GM12801 (cell line): ENCODE results near the gene ENKUR.

ENCODE experiments used
- TF ChIP-seq, protein P1 (sequence below): IDR thresholded peaks from one replicate; pipeline ENCODE4 v1.5.1; 2011; ENCODE audit warnings: control low read depth; ENCODE audit not compliant: insufficient read length; ENCODE audit errors: extremely low read depth

Gene ENKUR

GRCh38 chr10:24962995-24963394 lies 53.0 kb downstream of the ENKUR start:
- TF ChIP-seq, protein P1, sequence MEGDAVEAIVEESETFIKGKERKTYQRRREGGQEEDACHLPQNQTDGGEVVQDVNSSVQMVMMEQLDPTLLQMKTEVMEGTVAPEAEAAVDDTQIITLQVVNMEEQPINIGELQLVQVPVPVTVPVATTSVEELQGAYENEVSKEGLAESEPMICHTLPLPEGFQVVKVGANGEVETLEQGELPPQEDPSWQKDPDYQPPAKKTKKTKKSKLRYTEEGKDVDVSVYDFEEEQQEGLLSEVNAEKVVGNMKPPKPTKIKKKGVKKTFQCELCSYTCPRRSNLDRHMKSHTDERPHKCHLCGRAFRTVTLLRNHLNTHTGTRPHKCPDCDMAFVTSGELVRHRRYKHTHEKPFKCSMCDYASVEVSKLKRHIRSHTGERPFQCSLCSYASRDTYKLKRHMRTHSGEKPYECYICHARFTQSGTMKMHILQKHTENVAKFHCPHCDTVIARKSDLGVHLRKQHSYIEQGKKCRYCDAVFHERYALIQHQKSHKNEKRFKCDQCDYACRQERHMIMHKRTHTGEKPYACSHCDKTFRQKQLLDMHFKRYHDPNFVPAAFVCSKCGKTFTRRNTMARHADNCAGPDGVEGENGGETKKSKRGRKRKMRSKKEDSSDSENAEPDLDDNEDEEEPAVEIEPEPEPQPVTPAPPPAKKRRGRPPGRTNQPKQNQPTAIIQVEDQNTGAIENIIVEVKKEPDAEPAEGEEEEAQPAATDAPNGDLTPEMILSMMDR, result no peak

DNA sequence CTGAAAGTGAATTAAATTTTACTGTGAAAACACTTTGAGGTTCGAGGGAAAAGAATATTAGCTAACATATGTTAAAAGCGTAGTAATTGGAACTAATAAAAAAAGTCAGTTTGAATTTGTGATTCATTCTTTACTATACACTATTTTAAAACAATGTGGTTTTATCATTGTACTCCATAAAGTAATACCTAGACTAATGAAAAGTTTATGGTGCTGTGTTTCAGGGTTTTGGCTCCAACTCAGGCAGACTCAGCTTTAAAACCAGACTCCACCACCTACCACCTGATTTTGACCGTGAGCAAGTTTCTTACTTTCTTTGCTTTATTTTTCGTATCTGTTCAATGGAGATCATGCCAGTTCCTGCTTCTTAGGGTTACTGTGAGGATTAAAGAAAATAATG lies 54.4 kb downstream of the ENKUR start:
- TF ChIP-seq, protein P1, result no peak

DNA sequence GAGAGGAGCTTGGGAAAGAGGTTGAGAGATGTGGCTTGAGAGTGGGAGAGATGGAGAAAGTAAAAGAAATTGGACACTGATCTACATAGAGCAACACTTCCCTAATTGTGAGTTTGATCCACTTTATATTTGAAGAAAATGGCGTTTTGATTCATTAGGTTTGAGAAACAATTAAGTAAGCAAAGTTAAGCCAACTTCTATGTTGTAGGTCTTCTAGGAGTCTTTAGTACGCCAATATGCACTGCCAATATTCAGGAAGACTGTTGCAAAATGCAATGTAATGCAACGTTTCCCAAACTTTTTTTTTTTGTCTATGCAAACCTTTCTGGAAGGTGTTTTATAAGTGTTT lies 56.6 kb downstream of the ENKUR start:
- TF ChIP-seq, protein P1, result no peak

GRCh38 chr10:24958721-24959381 lies 57.1 kb downstream of the ENKUR start:
- TF ChIP-seq, protein P1, result no peak

DNA sequence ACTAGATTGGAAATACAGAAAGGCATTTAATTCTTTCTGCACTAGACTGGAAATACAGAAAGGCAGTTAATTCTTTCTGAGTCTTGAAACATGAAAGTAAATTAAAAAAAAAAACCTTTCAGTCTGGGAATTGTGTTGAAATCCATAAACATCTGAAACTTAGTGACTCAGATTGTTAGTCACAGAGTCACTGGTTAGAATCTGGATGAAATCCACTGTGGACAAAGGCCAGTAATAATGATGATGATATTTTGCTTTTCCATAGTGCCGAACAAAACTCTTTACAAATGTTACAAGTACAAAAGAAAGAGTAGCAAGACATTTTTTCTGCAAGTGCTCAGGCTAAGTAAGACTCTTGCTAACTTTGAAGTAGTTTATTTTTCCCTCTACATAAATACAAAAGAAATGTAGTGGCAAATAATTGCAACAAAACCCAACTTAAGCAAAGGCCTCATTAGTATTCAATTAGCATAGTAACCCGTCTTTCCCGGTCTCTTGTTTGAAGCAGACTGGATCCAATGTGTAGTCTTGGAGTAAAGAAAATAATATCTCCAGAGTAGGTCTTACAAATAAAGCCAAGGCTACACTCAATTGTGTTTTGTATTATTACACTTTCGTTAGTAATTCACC lies 57.8 kb downstream of the ENKUR start:
- TF ChIP-seq, protein P1, result no peak

- TF ChIP-seq, protein P1, result no peak
Measured at GRCh38 chr10:24953675-24954074, 62.3 kb downstream of the ENKUR start.

GRCh38 chr10:24952707-24953645 lies 63.0 kb downstream of the ENKUR start:
- TF ChIP-seq, protein P1, result no peak
